Thyroid gland (tissue), 4 donors: Measurements from ENCODE around the gene KIF3A. TPM values are rescaled to one million over a fixed set of nuclear protein-coding genes. Genes with fewer than 3 reads are reported as not detected.

Experiments
- DNase-seq, 2 donors: peaks; one replicate each; pipeline ENCODE4 v3.0.0-alpha.2; 2019
- H3K27ac ChIP-seq, 3 donors: fragments of 200-600 bp; sonication (generic); 1 replicate in 2 of 3; 2 replicates in 1 of 3; pipeline ENCODE4 v1.5.1; 2016 to 2019; ENCODE audit warnings: mild to moderate bottlenecking in 1 of 3, moderate library complexity in 1 of 3
- H3K27me3 ChIP-seq: fragments of 200-600 bp; sonication (generic); one replicate; pipeline ENCODE4 v1.5.1; 2019
- H3K36me3 ChIP-seq, 2 donors: fragments of 200-600 bp; sonication (generic); one replicate each; pipeline ENCODE4 v1.5.1; 2016 to 2019
- H3K4me1 ChIP-seq, 2 donors: fragments of 200-600 bp; sonication (generic); one replicate each; pipeline ENCODE4 v1.5.1; 2017 to 2019
- H3K4me3 ChIP-seq, 3 donors: fragments of 200-600 bp; sonication (generic); replicated peaks in 1 of 3; 1 replicate in 2 of 3; 2 replicates in 1 of 3; pipeline ENCODE4 v1.5.1; 2016; ENCODE audit warnings: mild to moderate bottlenecking in 1 of 3
- H3K9me3 ChIP-seq: fragments of 200-600 bp; sonication (generic); one replicate; pipeline ENCODE4 v1.5.1; 2017
- CTCF ChIP-seq, 6 experiments: fragments of 200-600 bp in 3 of 6; fragments of 450-650 bp in 3 of 6; sonication (generic) in 3 of 6; IDR thresholded peaks; one replicate each; pipeline ENCODE4 v1.5.1; 2016 to 2019; ENCODE audit warnings: antibody characterized with exemption in 6 of 6, mild to moderate bottlenecking in 2 of 6, inconsistent platforms in 1 of 6, moderate library complexity in 1 of 6
- POLR2A ChIP-seq, 2 donors: fragments of 450-650 bp; IDR thresholded peaks; one replicate each; pipeline ENCODE4 v1.6.1; 2017; ENCODE audit warnings: antibody characterized with exemption in 2 of 2, mild to moderate bottlenecking in 2 of 2, moderate library complexity in 1 of 2
- WGBS, 2 donors: methylation state at CpG; one replicate each; pipeline ENCODE4 v1.1.5; 2017; 5-methylcytosine and 5-hydroxymethylcytosine counted together
- intact Hi-C: fragments of 100-400 bp; cut with DNase I; formaldehyde crosslinking; loops from one replicate; pipeline ENCODE4 v1.15.1; 2023
- total RNA-seq, 4 donors: library from RNA; depleted of rRNA; stranded (reverse); fragments of >200 nt; gene quantifications; one replicate each; pipeline ENCODE4 v1.2.3, GENCODE V29; 2016

Gene KIF3A
- total RNA-seq, 4 donors from 2014 or later = 8.2 to 12.2 (median 10.5) TPM

- no peak for TF ChIP-seq CTCF (IDR thresholded peaks at IDR 0.05)
- no peak for TF ChIP-seq POLR2A (IDR thresholded peaks at IDR 0.05)
- no peaks in the 10 kb centered on the region for H3K27me3 ChIP-seq
Observed at GRCh38 chr5:132742626-132743025, 5.3 kb upstream of the KIF3A start.

GRCh38 chr5:132742158-132742557, 4.8 kb upstream of the KIF3A start:
- no peak for DNase-seq
- TF ChIP-seq CTCF (IDR thresholded peaks at IDR 0.05) = no peak
- TF ChIP-seq POLR2A (IDR thresholded peaks at IDR 0.05) = no peak
- H3K27me3 ChIP-seq = no peaks in the 10 kb centered on the region
- H3K4me1 ChIP-seq = peaks cover 0 to 10% of the 10 kb centered on the region in 2 donors
- no peaks in the 10 kb centered on the region for H3K9me3 ChIP-seq
- no peaks in the 10 kb centered on the region for H3K36me3 ChIP-seq
- no peak overlapping the region for H3K27ac ChIP-seq
- intact Hi-C loops = loop anchor here (10.0 kb wide), 1 partner anchor 83 kb away; no protein-coding TSS in a partner anchor
- 91 to 92% methylated on average over 2 of the region's 2 CpGs for WGBS, 2 donors
- no peak overlapping the region for H3K4me3 ChIP-seq

More at GRCh38 chr5:132742626-132743025, 5.3 kb upstream of the KIF3A start:
- WGBS, 2 donors = 91 to 95% methylated on average over 5 of the region's 5 CpGs
- Histone ChIP-seq H3K27ac (no peak overlapping the region), H3K36me3 (no peaks in the 10 kb centered on the region), H3K9me3 (no peaks in the 10 kb centered on the region), H3K4me1 (peaks cover 0 to 15% of the 10 kb centered on the region in 2 donors), H3K4me3 (no peak overlapping the region)
- no peak for DNase-seq
- intact Hi-C loops = loop anchor here (10.0 kb wide), 1 partner anchor 82 kb away; no protein-coding TSS in a partner anchor

GRCh38 chr5:132739232-132739631, 1.9 kb upstream of the KIF3A start:
- intact Hi-C loops = no loop called here
- Histone ChIP-seq H3K27me3 (no peaks in the 10 kb centered on the region), H3K9me3 (no peaks in the 10 kb centered on the region), H3K36me3 (no peaks in the 10 kb centered on the region), H3K4me1 (peaks cover 4 to 13% of the 10 kb centered on the region in 2 donors), H3K27ac (no peak overlapping the region), H3K4me3 (no peak overlapping the region)
- TF ChIP-seq POLR2A (IDR thresholded peaks at IDR 0.05) = no peak
- DNase-seq = no peak
- WGBS, 2 donors = 77 to 78% methylated on average over 1 of the region's 1 CpG

GRCh38 chr5:132737982-132738681, 786 bp upstream of the KIF3A start:
- Histone ChIP-seq H3K27me3 (no peaks in the 10 kb centered on the region), H3K27ac (no peak overlapping the region), H3K4me3 (no peak overlapping the region), H3K9me3 (no peaks in the 10 kb centered on the region), H3K36me3 (no peaks in the 10 kb centered on the region), H3K4me1 (peaks cover 4 to 13% of the 10 kb centered on the region in 2 donors)
- whole genome bisulfite sequencing, 2 donors = 54 to 55% methylated on average over 9 of the region's 9 CpGs
- peak; percentile 26 to 41 for DNase-seq
- intact Hi-C loops = no loop called here
- TF ChIP-seq CTCF (IDR thresholded peaks at IDR 0.05) (no peak), POLR2A (IDR thresholded peaks at IDR 0.05) (no peak)

GRCh38 chr5:132734687-132735086, 2.7 kb downstream of the KIF3A start:
- intact Hi-C loops = no loop called here

More at GRCh38 chr5:132734687-132735086, 2.7 kb downstream of the KIF3A start:
- TF ChIP-seq CTCF (IDR thresholded peaks at IDR 0.05) = no peak
- no peak for TF ChIP-seq POLR2A (IDR thresholded peaks at IDR 0.05)
- Histone ChIP-seq H3K36me3 (no peaks in the 10 kb centered on the region), H3K9me3 (no peaks in the 10 kb centered on the region), H3K27ac (no peak overlapping the region), H3K27me3 (no peaks in the 10 kb centered on the region), H3K4me1 (peaks cover 4 to 13% of the 10 kb centered on the region in 2 donors), H3K4me3 (no peak overlapping the region)
- 94 to 96% methylated on average over 2 of the region's 2 CpGs for WGBS, 2 donors
- no peak for DNase-seq
